ENCODE results near the gene PGBD4. TPM values are rescaled to one million over a fixed set of nuclear protein-coding genes. Genes with fewer than 3 reads are reported as not detected.
"Not testable (repeated sequence)": the region's sequence is repeated elsewhere in the genome, so short reads cannot be mapped to it uniquely, and the experiment has no call there.

PGBD4 gene
- total RNA-seq, 1 donor from 2014 or later: 3.4 TPM

GRCh38 chr15:34120420-34120819 lies 18.5 kb downstream of the PGBD4 start:
- H3K4me1 Mint-ChIP-seq (ENCODE audit: low read depth); H3K9me3 Mint-ChIP-seq; H3K27ac Mint-ChIP-seq; H3K36me3 Mint-ChIP-seq (ENCODE audit: low read depth); H3K27me3 Mint-ChIP-seq (ENCODE audit: low read depth); H3K4me3 Mint-ChIP-seq (ENCODE audit: low read depth); intact Hi-C loops (cut with micrococcal nuclease); DNase-seq (ENCODE audit: low spot score): not testable (repeated sequence)

DNA sequence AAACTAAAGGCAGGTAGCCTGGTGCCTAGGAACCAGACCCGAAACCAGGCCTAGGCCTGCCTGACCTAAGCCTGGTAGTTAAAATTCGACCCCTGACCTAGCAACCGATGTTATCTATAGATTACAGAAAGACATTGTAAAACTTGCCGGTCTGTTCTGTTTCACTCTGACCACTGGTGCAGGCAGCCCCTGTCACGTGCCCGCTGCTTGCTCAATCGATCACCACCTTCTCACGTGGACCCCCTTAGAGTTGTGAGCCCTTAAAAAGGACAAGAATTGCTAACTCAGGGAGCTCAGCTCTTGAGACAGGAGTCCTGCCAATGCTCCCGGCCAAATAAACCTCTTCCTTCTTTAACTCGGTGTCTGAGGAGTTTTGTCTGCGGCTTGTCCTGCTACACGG lies 19.9 kb downstream of the PGBD4 start:
- H3K9me3 Mint-ChIP-seq; H3K4me3 Mint-ChIP-seq (ENCODE audit: low read depth); intact Hi-C loops (cut with micrococcal nuclease); H3K36me3 Mint-ChIP-seq (ENCODE audit: low read depth); DNase-seq (ENCODE audit: low spot score); H3K27ac Mint-ChIP-seq; H3K4me1 Mint-ChIP-seq (ENCODE audit: low read depth): not testable (repeated sequence)
- peaks cover 11% of the 10 kb centered on the region for H3K27me3 Mint-ChIP-seq (ENCODE audit: low read depth)

GRCh38 chr15:34122771-34123183 lies 20.9 kb downstream of the PGBD4 start:
- peaks cover 10% of the 10 kb centered on the region for H3K27me3 Mint-ChIP-seq (ENCODE audit: low read depth)
- no peaks in the 10 kb centered on the region for H3K9me3 Mint-ChIP-seq
- intact Hi-C loops (cut with micrococcal nuclease): no loop called here

DNA sequence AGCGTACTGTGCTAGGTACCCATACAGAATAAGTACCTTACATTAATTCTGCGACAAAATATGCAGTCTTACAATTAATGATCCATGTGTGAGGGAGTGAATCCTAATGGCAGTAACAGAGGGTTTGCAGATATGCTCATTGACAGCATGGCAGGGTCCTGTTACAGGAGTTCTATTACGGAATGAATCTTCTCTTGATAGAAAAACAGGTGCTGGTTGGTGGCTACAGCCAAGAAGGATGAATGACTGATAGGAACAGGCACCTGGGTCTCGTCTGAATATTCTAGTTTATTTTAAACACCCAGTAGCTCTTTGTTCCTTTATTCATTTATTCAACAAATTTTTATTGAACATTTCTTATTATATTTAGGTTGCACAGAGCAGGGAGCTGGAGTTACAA lies 22.8 kb downstream of the PGBD4 start:
- no peak overlapping the region for H3K4me3 Mint-ChIP-seq (ENCODE audit: low read depth)
- H3K36me3 Mint-ChIP-seq (ENCODE audit: low read depth): no peaks in the 10 kb centered on the region
- intact Hi-C loops (cut with micrococcal nuclease): no loop called here
- peaks cover 10% of the 10 kb centered on the region for H3K27me3 Mint-ChIP-seq (ENCODE audit: low read depth)
- no peak overlapping the region for H3K27ac Mint-ChIP-seq
- H3K9me3 Mint-ChIP-seq: no peaks in the 10 kb centered on the region
- no peak for DNase-seq (ENCODE audit: low spot score)
- no peaks in the 10 kb centered on the region for H3K4me1 Mint-ChIP-seq (ENCODE audit: low read depth)

More at GRCh38 chr15:34122771-34123183, 20.9 kb downstream of the PGBD4 start:
- Mint-ChIP-seq H3K4me1 (ENCODE audit: low read depth) (no peaks in the 10 kb centered on the region), H3K27ac (no peak overlapping the region), H3K4me3 (ENCODE audit: low read depth) (no peak overlapping the region), H3K36me3 (ENCODE audit: low read depth) (no peaks in the 10 kb centered on the region)
- no peak for DNase-seq (ENCODE audit: low spot score)

DNA sequence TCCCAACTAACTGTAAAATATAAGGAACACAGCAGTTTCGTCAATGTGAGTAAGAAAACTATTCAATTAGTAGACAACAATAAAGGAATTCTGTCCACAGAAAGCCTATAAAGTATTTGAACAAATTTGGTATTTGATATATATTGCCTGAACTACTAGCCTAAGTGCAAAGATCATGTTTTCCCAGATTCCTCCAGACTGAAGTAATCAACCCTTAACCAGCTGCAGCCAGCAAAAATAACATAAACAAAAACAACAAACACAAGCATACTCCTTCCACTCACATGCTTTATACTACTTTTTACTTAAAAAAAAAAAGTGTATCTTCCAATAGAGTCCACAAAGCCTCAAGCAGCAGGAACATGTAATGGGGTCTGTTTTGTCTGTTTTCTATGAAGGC lies 24.1 kb downstream of the PGBD4 start:
- intact Hi-C loops (cut with micrococcal nuclease): no loop called here
- H3K27me3 Mint-ChIP-seq (ENCODE audit: low read depth): peaks cover 8% of the 10 kb centered on the region
- no peak for DNase-seq (ENCODE audit: low spot score)
- no peaks in the 10 kb centered on the region for H3K9me3 Mint-ChIP-seq
- no peak overlapping the region for H3K27ac Mint-ChIP-seq
- no peaks in the 10 kb centered on the region for H3K4me1 Mint-ChIP-seq (ENCODE audit: low read depth)
- no peaks in the 10 kb centered on the region for H3K36me3 Mint-ChIP-seq (ENCODE audit: low read depth)
- H3K4me3 Mint-ChIP-seq (ENCODE audit: low read depth): no peak overlapping the region

DNA sequence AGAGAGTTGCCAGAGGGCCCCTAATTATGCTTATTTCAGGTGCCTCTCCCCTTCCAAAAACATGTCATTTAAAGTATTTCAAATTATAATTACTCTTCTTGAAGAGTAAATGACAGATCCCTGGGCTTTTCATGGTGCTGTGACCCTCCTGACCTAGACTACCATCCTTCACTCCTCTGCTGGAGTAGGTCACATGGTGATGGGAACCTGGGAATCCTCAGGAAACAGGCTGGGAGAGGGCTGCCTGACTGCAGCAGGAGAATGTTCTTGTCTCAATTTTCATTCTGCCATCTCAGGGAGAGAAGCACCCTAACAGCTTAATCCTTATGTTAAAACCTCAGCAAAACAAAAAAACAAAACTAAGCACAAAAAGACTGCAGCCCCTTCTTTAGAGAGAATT lies 24.6 kb downstream of the PGBD4 start:
- peaks cover 8% of the 10 kb centered on the region for H3K27me3 Mint-ChIP-seq (ENCODE audit: low read depth)
- H3K27ac Mint-ChIP-seq: no peak overlapping the region
- no peaks in the 10 kb centered on the region for H3K36me3 Mint-ChIP-seq (ENCODE audit: low read depth)
- H3K4me3 Mint-ChIP-seq (ENCODE audit: low read depth): no peak overlapping the region
- intact Hi-C loops (cut with micrococcal nuclease): no loop called here
- DNase-seq (ENCODE audit: low spot score): no peak
- no peaks in the 10 kb centered on the region for H3K9me3 Mint-ChIP-seq
- no peaks in the 10 kb centered on the region for H3K4me1 Mint-ChIP-seq (ENCODE audit: low read depth)

GRCh38 chr15:34128898-34129297 lies 27.0 kb downstream of the PGBD4 start:
- Mint-ChIP-seq H3K27ac (no peak overlapping the region), H3K36me3 (ENCODE audit: low read depth) (no peaks in the 10 kb centered on the region), H3K9me3 (no peaks in the 10 kb centered on the region), H3K4me1 (ENCODE audit: low read depth) (no peaks in the 10 kb centered on the region), H3K4me3 (ENCODE audit: low read depth) (no peak overlapping the region), H3K27me3 (ENCODE audit: low read depth) (peaks cover 8% of the 10 kb centered on the region)
- intact Hi-C loops (cut with micrococcal nuclease): no loop called here
- no peak for DNase-seq (ENCODE audit: low spot score)

DNA sequence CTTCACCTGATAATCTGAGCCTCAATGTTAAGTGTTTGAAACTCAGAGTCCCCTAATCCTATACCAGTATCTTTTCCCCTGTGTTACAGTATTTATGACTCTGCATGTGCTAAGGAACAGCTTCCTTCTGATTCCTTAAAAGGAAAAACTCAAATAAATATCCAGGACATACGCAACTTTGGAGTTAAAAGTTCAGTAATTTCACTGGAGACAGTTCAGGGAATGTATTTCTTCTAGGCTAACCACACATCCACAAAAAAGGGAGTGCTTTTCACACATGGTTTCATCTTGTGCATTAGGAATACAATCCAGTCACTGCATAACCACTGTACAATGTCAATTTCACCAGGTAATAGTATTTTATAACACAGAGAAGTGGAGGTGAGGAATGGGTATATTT lies 31.0 kb downstream of the PGBD4 start:
- Mint-ChIP-seq H3K27ac (no peak overlapping the region), H3K9me3 (no peaks in the 10 kb centered on the region), H3K4me1 (ENCODE audit: low read depth) (no peaks in the 10 kb centered on the region), H3K36me3 (ENCODE audit: low read depth) (no peaks in the 10 kb centered on the region), H3K27me3 (ENCODE audit: low read depth) (no peaks in the 10 kb centered on the region), H3K4me3 (ENCODE audit: low read depth) (no peak overlapping the region)
- no peak for DNase-seq (ENCODE audit: low spot score)
- intact Hi-C loops (cut with micrococcal nuclease): no loop called here

- no peak for DNase-seq (ENCODE audit: low spot score)
- Mint-ChIP-seq H3K27ac (no peak overlapping the region), H3K36me3 (ENCODE audit: low read depth) (no peaks in the 10 kb centered on the region), H3K9me3 (no peaks in the 10 kb centered on the region), H3K4me3 (ENCODE audit: low read depth) (no peak overlapping the region), H3K27me3 (ENCODE audit: low read depth) (no peaks in the 10 kb centered on the region), H3K4me1 (ENCODE audit: low read depth) (no peaks in the 10 kb centered on the region)
- intact Hi-C loops (cut with micrococcal nuclease): no loop called here
These were observed 31.6 kb downstream of the PGBD4 start for GRCh38 chr15:34133511-34133910.

DNA sequence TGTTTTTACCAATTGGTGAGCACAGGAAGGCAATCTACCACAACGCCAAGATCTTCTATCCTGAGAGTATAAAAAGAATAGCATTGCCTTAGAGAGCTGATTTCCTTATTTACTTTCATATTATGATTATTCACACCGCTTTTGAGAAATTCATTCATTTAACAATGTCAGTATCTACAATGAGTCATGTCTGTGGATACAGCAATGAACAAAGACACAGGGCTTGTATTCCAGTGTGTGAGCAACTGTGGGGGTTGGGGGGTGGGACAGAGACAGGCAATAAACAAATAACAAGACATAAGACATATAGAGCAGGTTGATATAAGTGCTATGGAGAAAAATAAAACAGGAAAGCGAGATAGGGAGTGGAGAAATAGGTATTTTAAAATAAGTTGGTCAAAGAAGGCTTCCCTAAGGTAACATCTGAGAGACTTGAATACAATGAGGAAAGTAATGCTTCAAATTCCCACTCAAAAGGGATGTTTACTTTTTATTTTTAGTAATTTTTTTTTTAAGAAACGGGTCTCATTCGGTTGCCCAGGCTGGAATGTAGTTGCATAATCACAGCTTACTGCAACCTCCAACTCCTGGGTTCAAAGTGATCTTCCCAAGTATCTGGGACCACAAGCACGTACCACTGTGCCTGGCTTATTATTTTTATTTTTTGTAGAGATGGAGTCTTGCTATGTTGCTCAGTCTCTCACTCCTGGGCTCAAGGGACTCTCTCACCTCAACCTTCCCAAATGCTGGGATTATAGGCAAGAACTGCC lies 45.7 kb downstream of the PGBD4 start:
- no peaks in the 10 kb centered on the region for H3K27me3 Mint-ChIP-seq (ENCODE audit: low read depth)
- intact Hi-C loops (cut with micrococcal nuclease): no loop called here
- no peak for DNase-seq (ENCODE audit: low spot score)
- peaks cover 2% of the 10 kb centered on the region for H3K4me1 Mint-ChIP-seq (ENCODE audit: low read depth)
- H3K27ac Mint-ChIP-seq: peak overlapping the region; percentile 26
- no peak overlapping the region for H3K4me3 Mint-ChIP-seq (ENCODE audit: low read depth)
- peaks cover 54% of the 10 kb centered on the region for H3K36me3 Mint-ChIP-seq (ENCODE audit: low read depth)
- no peaks in the 10 kb centered on the region for H3K9me3 Mint-ChIP-seq

- H3K4me3 Mint-ChIP-seq (ENCODE audit: low read depth): no peak overlapping the region
- no peak overlapping the region for H3K27ac Mint-ChIP-seq
- H3K4me1 Mint-ChIP-seq (ENCODE audit: low read depth): peaks cover 4% of the 10 kb centered on the region
- intact Hi-C loops (cut with micrococcal nuclease): no loop called here
- no peak for DNase-seq (ENCODE audit: low spot score)
- H3K36me3 Mint-ChIP-seq (ENCODE audit: low read depth): peaks cover 88% of the 10 kb centered on the region
- H3K9me3 Mint-ChIP-seq: peaks cover 51% of the 10 kb centered on the region
- no peaks in the 10 kb centered on the region for H3K27me3 Mint-ChIP-seq (ENCODE audit: low read depth)
These were observed 52.9 kb downstream of the PGBD4 start for GRCh38 chr15:34154725-34155204.

DNA sequence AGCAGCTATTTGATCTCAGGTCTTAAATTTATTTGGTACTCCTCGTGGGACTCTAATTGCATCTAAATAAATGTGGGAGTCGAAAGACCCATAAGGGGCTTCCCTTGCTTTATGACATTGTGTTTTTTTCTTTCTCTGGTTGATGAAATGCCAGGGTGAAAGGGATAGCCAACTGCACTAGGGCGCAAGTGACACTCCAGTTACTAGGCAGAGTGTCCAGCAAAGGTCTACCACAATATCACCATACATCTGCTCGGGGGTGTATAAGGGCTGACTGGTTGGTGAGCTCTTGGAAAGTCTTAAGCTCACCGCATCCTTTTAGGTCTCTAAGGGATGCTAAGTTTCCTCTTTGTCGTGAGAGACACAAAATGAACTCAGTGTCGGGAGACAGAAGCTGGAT lies 54.0 kb downstream of the PGBD4 start:
- DNase-seq (ENCODE audit: low spot score): no peak
- intact Hi-C loops (cut with micrococcal nuclease): no loop called here
- Mint-ChIP-seq H3K9me3 (peaks cover 62% of the 10 kb centered on the region), H3K4me1 (ENCODE audit: low read depth) (peaks cover 4% of the 10 kb centered on the region), H3K36me3 (ENCODE audit: low read depth) (peaks cover 90% of the 10 kb centered on the region), H3K27ac (no peak overlapping the region), H3K27me3 (ENCODE audit: low read depth) (no peaks in the 10 kb centered on the region), H3K4me3 (ENCODE audit: low read depth) (no peak overlapping the region)

Data from activated T-helper 2 cell treated with anti-CD3 and anti-CD28 coated beads, Interferon-gamma antibody, Interleukin-2, Interleukin-4, amounts not matched to agents 10 μg/mL and 5 μg/mL and 100 μg/mL, durations not matched to agents 14 hours and 24 hours and 36 hours (primary cell).